ENCODE data around the gene QARS1. TPM values are rescaled to one million over a fixed set of nuclear protein-coding genes. Genes with fewer than 3 reads are reported as not detected.

The QARS1 gene
- total RNA-seq, 1 donor from 2014 or later = 243 TPM

DNA sequence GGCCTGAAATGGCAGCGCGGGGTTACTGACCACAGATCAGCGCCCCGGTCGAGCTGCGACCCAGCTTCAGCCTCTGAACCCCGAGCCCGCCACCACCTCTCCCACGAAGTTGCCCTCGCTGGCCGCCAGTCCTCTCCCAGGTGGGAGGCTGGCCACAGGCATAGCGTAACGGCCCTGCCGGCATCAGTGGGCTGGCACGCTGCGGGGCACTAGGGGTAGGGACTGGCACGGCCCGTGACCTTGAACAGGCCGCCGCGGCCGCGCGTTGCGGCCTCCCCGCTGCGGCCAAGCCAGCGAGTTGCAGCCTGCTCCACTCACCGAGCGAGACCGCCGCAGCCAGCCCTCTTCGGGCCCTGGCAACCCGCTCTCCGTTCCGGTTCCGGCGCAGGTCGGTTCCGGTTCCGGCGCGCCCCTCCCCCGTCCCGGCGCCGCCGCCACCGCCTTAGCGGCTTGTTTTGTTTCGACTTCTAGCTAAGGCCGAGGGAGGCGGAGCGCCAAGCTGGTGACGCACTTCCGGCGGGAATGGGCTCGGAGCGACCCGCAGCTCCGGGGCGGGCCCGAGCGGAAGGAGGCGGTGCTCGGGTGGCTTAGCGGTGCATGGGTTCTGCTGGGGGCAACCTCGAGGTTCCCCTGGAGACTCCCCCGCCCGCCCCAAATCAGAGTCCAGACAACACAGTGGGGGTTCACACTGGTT, 16.0 kb upstream of the QARS1 start, which contains the start of gene USP19:
Gene USP19, minus strand, starts transcription at position 386 of the 694 bp plus-strand sequence. CDS start 1,678 bp downstream, outside the sequence.
- intact Hi-C loops (cut with micrococcal nuclease) = loop anchor here (1.0 to 2.0 kb wide), 4 partner anchors 16 to 99 kb away; partner anchors contain the start of genes KLHDC8B, QARS1 and QRICH1

DNA sequence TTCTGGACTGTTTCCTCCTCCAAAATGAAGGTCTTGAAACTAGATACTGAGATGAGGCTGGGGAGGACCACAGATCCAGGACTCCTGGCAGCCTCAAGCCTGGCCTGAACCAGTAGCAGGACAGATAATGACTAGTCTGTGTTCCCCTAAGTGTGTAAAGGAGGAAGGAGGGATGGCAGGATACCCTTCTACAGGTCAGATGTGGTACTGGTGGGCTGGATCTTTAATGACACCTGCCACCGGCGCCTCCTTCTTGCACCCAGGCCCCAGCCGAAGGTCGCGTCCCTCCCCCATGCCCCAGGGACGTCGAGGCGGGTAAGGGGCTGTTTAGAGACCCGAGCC, 15.5 kb upstream of the QARS1 start:
- intact Hi-C loops (cut with micrococcal nuclease) = loop anchor here (1.0 to 2.0 kb wide), 4 partner anchors 15 to 99 kb away; partner anchors contain the start of genes KLHDC8B, QARS1 and QRICH1

DNA sequence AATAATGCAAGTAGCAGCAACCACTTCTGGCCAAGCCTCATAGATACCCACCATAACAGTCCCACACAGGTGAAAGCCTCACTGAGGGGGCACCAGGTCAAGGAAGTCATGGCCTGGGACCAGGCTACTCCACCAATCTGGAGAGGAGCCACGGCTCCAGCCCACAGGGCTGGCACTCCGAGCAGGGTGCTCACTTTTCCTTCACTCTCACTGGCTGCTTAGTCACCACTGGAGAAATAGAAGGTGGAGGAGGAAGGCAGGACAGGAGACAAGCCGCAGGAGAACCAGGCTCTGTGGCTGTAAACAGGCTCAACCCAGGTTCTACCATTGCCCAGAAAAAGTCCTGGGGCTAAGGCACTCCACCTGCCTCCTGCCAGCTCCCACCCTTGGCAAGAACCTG, 14.9 kb upstream of the QARS1 start:
- intact Hi-C loops (cut with micrococcal nuclease) = no loop called here

DNA sequence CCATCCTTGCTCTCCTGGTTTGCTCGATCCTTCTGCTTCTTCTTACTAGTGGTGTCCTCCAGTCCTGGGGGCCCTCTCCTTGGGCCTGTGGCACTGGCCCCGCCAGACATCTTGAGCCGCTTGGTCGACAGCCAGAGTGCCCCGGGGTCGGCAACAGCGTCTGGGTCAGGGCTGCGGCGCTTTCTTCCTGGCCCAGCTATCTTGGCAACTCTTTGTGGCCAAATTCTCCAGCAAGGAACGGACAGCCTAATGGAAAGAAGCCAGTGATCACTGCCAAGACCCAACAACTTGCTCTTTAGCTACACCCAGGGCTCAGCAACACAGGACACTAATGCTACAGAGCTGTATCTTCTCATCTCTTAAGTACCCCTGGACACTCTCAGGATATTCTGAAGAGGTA, 14.5 kb upstream of the QARS1 start:
- intact Hi-C loops (cut with micrococcal nuclease) = no loop called here

DNA sequence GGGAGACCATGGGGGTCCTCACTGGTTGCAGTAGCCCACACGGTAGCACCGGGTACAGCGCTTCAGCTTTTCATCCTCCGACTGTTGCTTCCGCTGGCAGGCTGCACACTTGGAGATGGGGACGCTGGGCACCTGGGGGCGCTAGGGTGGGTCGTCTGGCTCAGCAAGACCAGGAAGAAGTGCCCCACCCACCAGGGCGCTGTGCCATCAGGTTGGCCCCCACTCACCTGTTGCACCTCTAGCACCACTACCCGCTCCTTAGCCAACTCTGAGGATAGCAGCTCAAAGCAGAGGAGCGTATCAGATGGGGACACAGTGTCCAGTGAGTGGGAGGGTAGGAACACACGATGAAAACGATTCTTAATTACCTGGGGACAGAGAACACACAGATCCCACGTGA, 7.7 kb upstream of the QARS1 start:
- intact Hi-C loops (cut with micrococcal nuclease) = no loop called here

DNA sequence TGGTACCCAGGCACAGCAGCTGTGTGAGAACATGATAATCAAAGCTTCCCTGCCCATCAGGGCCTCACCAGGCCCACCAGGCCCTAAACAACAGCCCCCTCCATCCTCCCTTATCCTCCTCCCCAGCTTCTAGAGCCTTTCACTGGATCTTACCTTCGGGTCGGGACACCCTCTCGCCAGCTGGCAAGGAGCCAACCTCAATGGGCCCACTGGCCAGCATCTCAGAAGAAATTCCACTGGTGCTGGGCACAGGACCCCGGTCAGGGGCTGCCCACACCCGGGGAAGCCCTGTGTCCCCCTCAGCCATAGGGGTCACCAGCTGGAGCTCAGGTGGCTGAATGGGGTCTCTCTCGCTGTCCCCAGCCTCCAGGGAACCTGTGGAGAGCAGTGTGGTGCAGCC, 6.8 kb upstream of the QARS1 start:
- intact Hi-C loops (cut with micrococcal nuclease) = no loop called here

DNA sequence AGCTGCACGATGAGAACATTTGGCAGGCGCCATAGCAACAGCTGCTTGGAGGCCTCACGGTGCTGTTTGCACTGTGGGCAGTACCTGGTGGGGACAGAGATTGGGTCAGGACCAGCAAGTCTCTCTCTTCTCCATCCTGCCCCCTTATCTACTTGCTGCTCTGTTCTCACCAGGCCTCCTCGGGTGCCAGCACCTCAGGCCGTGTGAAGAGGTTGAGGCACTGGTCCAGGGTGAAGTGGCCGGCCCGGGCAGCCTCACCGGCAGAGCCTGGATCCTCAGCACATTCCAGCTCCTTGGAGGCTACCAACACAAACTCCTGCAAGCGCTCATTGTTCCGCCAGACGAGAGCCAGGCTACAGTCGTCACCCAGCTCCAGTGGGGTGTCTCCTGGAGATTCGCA, 6.2 kb upstream of the QARS1 start:
- intact Hi-C loops (cut with micrococcal nuclease) = no loop called here

DNA sequence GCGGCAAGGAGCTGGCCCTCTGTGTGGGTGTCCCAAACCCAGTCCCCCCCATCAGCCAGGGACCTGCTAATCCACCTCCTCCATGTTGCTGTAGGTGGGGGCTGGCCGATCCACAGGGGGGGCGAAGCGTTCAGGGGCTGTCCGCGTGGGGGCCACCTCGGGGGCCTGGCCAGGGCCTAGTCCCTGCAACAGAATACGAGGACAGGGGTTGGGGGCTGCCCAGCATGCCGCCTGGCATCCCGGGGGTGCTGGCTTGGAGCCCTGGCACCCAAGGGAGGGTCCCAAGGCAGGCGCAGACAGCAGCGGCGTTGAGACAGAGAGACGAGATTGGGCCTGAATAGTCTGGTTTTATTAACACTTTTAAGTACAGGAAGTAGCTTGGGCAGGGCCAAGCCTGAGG, 3.8 kb upstream of the QARS1 start:
- intact Hi-C loops (cut with micrococcal nuclease) = no loop called here

DNA sequence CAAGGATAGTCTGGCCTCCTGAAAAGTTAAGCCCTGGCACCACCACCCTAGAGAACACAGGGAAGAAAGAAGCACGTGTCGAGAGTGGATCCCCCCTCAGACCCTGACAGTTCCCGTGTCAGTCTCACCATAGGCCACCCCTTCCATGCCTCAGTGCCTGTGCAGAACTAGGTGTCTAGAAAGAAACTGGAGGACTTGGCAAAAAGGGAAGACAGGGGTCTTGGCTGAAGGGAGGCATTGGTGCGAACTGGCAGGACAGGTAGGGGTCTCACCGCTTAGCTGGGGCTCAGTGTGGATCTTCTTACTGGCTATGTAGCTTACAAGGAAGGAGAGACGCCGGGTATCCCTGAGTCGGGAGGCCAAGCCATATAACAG, 518 bp downstream of the QARS1 start:
- intact Hi-C loops (cut with micrococcal nuclease) = loop anchor here (1.0 to 2.0 kb wide), 3 partner anchors 10 to 75 kb away; partner anchors contain the start of genes IMPDH2, QRICH1 and USP19

DNA sequence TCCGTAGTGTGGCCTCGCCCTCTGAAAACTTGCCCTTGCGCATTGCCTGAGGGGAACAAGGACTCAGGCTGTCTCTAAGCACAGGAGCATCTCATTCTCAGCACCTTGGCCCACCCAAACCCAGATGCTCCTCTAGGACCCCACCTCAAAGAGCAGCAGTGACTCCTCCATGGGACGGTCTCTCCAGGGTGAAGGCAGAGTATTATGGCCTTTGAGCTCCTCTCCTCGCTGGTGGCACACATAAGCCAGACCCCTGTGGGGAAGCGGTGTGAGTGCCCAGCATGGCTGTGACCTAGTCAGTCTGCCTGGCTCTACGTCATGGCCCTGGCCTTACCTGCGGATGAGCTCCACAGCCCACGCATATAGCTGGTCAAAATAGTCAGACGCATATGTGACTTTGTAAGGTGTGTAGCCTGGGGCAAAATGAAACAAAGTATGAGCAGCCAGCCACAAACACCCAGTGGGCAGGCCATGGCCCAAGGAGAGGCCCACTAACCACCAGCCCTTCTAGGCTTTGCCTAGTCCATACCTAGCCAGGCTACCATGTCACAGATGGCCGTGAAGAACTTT, 4.4 kb downstream of the QARS1 start:
- intact Hi-C loops (cut with micrococcal nuclease) = no loop called here

DNA sequence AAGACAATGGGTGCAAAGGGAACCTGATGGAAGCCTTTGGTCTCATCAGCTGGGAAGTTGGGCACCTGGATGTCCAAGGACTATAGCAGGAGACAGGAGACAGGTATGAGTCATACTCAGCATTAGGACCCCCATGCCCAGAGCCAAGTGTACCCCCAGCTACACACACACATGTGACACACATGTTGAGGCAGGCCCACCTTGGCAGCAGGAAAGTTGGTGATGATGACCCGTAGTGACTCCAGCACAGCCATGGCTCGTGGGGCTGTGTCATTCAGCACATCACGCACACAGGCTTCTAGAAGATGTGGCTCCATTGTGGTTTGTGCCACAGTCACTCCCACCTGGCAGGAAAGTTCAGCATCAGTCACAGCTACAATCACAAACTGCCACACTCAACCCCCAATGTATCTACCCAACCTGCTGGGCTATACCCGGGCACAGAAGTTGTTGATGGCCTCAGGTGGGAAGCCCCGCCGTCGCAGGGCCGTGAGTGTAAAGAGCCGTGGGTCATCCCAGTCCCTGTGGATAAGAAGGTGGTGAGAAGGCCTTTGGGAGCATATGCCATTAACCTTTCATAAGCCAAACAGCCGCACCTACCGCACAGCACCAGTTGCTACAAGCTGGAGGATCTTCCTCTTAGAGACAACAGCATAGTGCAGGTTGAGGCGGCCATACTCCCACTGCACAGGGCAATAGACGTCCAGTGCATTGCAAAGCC, 5.5 kb downstream of the QARS1 start:
- intact Hi-C loops (cut with micrococcal nuclease) = loop anchor here (10.0 kb wide), 3 partner anchors 246 to 1934 kb away; partner anchors contain the start of genes SETD2 and USP4

DNA sequence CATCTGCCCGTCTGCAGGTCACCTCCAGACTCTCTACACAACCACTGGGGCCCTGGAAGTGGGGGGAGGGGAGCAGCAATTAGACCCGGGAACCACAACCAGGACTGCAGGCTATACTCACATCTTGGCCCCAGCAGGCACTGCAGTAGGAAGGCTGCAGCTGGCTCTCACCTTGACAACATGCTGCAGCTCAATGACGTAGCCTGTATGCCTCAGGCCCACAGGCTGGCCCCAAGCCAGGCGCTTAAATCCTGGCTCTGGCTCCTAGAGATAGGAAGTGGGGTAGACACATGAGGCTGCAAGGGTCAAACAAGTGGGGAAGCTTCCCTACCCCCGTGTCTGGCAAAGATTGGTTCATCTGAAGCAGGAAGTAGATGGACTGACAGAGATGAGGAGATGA, 6.1 kb downstream of the QARS1 start:
- intact Hi-C loops (cut with micrococcal nuclease) = loop anchor here (10.0 kb wide), 3 partner anchors 246 to 1934 kb away; partner anchors contain the start of genes SETD2 and USP4

DNA sequence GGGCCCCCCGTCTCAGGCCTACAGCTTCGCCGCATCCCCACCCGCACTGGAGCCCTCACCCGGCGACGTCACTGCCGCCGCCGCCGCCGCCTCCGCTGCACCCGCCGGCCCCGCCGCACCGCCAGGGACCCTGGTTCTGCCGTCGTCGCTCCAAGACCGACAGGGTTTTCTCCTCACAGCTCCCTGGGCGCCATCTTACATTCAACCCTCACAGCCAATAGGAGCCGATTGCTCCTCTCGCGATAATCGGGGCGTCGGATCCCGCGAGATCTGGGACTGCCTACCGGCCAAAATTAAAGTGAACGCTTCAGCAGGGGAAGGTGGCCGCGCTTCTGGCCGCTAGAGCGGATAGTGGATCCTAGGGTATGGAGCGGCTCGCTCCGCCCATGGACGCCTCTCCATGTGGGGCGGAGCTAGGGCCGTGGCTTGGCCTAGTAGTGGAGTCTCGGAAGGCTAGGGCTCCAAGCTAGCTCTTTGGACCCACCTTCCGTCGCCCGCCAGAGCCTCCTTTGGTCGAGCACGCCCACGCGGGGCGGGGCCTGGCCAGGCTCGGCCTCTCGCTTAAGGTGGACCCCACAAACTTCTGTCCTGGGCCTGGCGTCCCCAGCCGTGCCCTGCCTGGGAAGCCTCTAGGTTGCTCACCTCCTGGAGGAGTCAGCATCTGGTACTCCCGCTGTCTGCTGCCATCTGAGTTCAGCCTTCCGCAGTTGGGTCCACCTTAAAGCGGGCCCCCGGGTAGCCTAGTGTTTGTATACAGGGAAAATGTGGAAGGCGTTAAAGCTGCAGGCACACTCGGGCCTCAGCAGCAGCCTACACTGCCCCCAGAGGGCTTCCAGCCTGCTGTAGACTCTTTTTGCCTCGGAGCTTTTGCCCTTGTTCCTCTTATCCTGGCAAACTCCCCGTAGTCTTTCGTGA, 10.4 kb downstream of the QARS1 start, which contains the start of gene QRICH1:
Gene QRICH1, minus strand, starts transcription at position 219 of the 915 bp plus-strand sequence. CDS start 17,054 bp downstream, outside the sequence.
- intact Hi-C loops (cut with micrococcal nuclease) = loop anchor here (1.0 to 10.0 kb wide), 14 partner anchors 10 to 1929 kb away; partner anchors contain the start of genes ARIH2, DAG1, IMPDH2 and IP6K2

DNA sequence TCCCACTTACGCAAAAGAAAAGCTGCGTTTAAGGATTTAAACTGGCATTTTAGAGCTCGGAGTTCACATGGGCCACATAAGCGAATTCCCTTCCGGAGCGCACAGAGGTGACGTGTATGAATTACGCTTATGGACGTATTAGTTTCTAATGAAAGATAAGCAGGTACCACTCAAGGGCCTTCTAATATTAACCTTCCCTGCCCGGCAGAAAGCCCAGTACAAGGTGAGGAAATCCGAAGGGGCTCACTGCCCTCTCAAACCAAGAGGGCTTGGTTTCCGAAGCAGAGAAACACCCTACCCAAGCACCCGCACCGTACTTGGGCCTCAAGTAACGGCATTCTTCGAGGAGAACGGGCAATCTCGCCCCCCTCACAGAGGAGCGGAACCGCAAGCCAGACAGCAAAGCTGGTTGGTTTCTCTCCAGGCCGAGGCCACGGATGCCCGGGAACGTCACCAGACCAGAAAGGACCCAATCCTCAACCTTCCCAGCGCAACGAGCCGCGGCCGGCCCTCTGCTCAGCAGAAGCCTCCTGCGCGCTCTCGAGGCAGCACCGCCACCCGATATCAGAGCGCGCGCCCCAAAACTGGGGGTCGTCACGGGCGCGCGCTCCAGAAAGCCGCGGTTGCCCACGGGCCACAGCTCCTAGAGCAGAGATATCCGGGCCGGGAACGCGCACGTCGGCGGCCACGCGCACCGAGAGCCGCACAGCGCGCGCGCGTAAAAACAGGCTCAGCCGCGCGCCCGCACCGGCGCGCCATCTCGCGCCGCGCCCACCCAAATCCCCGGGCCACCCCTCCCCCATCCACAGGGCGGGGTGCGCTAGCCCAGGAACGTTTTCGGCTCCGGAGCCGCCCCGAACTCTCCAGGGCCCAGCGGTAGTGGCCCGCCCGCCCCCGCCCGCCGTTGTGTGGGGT, 11.4 kb downstream of the QARS1 start:
- intact Hi-C loops (cut with micrococcal nuclease) = loop anchor here (2.0 to 10.0 kb wide), 7 partner anchors 64 to 1928 kb away; partner anchors contain the start of genes ARIH2, IMPDH2, IP6K2 and SETD2

DNA sequence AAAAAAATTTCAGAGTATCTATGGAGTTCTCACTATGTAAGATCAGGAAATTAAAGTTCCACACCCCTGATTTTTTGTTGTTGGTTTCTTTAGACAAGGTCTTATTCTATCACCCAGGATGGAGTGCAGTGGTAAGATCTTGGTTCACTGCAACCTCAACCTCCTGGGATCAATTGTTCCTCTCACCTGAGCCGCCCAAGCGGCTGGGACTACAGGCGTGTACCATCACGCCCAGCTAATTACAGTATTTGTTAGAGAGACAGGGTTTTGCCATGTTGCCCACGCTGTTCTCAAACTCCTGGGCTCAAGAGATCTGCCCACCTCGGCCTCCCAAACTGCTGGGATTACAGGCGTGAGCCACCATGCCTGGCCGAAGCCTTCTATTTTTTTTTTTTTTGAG, 23.1 kb downstream of the QARS1 start:
- intact Hi-C loops (cut with micrococcal nuclease) = no loop called here

DNA sequence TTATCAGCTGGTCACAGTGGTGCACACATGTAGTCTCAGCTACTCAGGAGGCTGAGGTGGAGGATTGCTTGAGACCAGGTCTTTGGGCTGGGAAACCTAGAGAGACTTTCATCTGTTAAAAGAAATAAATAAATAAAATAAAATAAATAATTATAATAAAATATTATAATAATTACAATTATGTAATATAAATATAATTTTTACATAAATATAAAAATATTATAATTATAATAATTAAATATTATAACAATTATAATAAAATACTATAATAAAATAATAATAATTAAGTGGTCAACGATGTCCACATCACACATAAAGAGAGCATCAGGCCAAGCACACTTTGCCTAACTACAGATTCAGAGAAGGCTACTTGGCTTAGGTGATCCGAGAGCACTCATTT, 25.3 kb downstream of the QARS1 start:
- intact Hi-C loops (cut with micrococcal nuclease) = no loop called here

DNA sequence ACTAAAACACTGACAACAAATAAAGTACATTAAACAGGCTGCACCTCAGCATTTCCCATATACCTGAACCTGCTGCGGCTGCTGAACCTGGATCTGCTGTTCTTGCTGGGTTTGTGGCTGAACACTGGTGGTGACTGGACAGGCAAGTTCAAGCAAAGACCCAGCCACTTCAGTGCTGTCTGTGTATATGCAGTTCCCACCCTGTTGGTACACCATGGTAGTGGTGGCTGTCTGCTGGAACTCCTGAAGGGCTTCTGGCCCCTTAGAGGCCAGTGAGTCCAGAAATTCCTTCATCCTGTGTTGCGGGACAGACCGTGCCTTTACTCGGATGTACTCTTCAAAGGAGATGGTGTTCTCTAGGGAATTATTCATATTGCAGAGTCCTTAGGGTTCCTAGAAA, 27.9 kb downstream of the QARS1 start:
- intact Hi-C loops (cut with micrococcal nuclease) = no loop called here

DNA sequence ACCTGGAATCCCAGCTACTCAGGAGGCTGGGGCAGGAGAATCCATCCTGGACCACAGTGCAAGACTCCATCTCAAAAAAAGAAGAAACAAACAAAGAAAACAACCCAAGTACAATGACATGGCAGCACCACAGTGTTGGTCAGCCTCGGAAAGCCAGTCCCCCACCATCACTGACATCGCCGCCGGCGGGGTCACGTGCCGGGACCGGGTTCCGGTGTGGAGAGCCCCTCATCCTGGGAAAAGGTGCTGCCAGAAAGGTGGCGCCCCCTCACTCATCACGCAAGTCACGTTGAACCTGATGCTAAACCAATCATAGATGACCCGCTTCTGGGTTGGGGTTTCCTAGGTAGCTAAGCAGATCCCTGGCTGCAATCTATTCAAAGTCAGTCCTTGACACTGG, 28.4 kb downstream of the QARS1 start:
- intact Hi-C loops (cut with micrococcal nuclease) = no loop called here

DNA sequence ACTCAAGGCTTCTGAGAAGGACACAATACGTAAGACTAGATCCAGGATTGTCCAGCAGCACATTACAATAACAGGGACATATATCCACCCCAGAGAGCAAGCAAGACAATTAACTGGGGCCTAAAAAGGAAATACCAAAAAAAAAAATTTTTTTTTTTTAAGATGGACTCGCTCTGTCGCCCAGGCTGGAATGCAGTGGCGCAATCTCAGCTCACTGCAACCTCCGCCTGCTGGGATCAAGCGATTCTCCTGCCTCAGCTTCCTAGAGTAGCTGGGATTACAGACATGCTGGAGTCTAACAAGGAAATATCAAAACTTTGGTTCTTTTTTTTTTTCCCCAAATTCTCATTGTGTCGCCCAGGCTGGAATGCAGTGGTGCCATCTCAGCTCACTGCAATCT, 46.5 kb downstream of the QARS1 start:
- intact Hi-C loops (cut with micrococcal nuclease) = no loop called here

DNA sequence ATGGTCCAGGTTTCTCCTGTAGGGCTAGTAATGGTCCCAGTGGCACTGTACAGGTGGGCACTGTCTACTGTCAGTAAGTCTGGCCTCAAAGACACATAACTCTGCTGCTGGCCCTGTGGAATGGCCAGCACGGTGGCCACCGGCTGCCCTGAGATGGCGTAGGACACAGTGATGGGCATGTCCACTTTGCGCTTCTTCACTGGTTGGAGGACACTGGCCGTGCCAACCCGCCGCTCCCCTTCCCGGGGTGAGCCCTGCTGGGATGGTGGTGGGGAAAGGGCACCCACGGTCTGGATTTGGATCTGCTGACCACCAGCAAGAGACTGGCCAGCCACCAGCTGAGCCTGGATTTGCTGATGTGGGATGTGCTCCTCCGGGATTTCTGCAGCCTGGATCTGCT, 47.3 kb downstream of the QARS1 start:
- intact Hi-C loops (cut with micrococcal nuclease) = no loop called here

Measured in T-helper 2 cell treated with Interferon-gamma antibody and Interleukin-4, amounts not matched to agents 100 ng/mL and 5 ng/mL, for 36 hours (primary cell).